Adrenal gland (tissue), 12 donors: ENCODE results near the gene MARCHF3. TPM values are rescaled to one million over a fixed set of nuclear protein-coding genes. Genes with fewer than 3 reads are reported as not detected.

ENCODE experiments used
- DNase-seq, 7 donors: peaks; one replicate each; pipeline ENCODE4 v3.0.0-alpha.2; 2019 to 2020
- H3K27ac ChIP-seq, 5 donors: fragments of 200-600 bp; sonication (generic) in 4 of 5; 1 replicate in 3 of 5; 2 replicates in 2 of 5; pipeline versions ENCODE4 v1.5.1 to v1.8.0; 2016 to 2020; ENCODE audit warnings: mild to moderate bottlenecking in 1 of 5
- H3K27me3 ChIP-seq: fragments of 200-600 bp; 2 replicates; pipeline ENCODE4 v1.8.0; 2021
- H3K36me3 ChIP-seq, 2 donors: fragments of 200-600 bp; replicated peaks in 1 of 2; 1 replicate in 1 of 2; 2 replicates in 1 of 2; pipeline versions ENCODE4 v1.5.1 to v1.8.0; 2018 to 2022
- H3K4me1 ChIP-seq, 2 donors: fragments of 200-600 bp; replicated peaks in 1 of 2; 1 replicate in 1 of 2; 2 replicates in 1 of 2; pipeline versions ENCODE4 v1.5.1 to v1.8.0; 2018 to 2021
- H3K4me3 ChIP-seq, 4 donors: fragments of 200-600 bp; sonication (generic) in 3 of 4; one replicate each; pipeline ENCODE4 v1.5.1; 2016 to 2018
- H3K9me3 ChIP-seq, 3 donors: fragments of 200-600 bp; sonication (generic) in 1 of 3; replicated peaks in 1 of 3; 1 replicate in 2 of 3; 2 replicates in 1 of 3; pipeline versions ENCODE4 v1.5.1 to v1.8.0; 2016 to 2021
- POLR2A ChIP-seq, 2 donors: fragments of 450-650 bp; IDR thresholded peaks; one replicate each; pipeline ENCODE4 v1.6.1; 2017; ENCODE audit warnings: antibody characterized with exemption in 2 of 2, mild to moderate bottlenecking in 2 of 2, moderate library complexity in 1 of 2
- WGBS, 4 donors: extraction: QIAGEN DNeasy Blood & Tissue Kit in 2 of 4; methylation state at CpG; one replicate each; pipeline versions ENCODE4 v1.1.5 to v1.1.7; 2013 to 2017; 5-methylcytosine and 5-hydroxymethylcytosine counted together
- intact Hi-C, 2 donors: fragments of 100-400 bp; cut with DNase I; formaldehyde crosslinking; loops; one replicate each; pipeline versions ENCODE4 v1.14.1 to v1.15.0; 2022 to 2023
- polyA plus RNA-seq, 3 donors: library from polyadenylated mRNA; stranded (reverse); fragments of 200-250 nt in 2 of 3; fragments of 350-450 nt in 1 of 3; fragmentation: Illumina TruSeq in 1 of 3; extraction: RNeasy Lipid Tissue Mini Kit (QIAGEN cat#74804) in 1 of 3; gene quantifications; one replicate each; pipeline ENCODE4 v1.2.3, GENCODE V29; 2013 to 2014
- total RNA-seq, 9 donors: library from RNA; depleted of rRNA in 4 of 9; stranded (reverse); fragments of >200 nt in 4 of 9; fragments of 120-200 nt in 1 of 9; fragmentation: NEBNext Ultra II Directional in 1 of 9; extraction: Animal tissue kit (Norgen Biotek cat#: 25700) in 1 of 9; gene quantifications; one replicate each; pipeline versions ENCODE4 v1.1.0 to v1.2.4, GENCODE V29; 2013 to 2023
- TF ChIP-seq, protein P1 (sequence below), 6 experiments: fragments of 450-650 bp in 4 of 6; fragments of 200-600 bp in 2 of 6; sonication (generic) in 1 of 6; IDR thresholded peaks; 1 replicate in 5 of 6; 2 replicates in 1 of 6; pipeline versions ENCODE4 v1.5.1 to v1.8.0; 2016 to 2021; ENCODE audit warnings: antibody characterized with exemption in 6 of 6, mild to moderate bottlenecking in 2 of 6, moderate library complexity in 1 of 6
- donor health status: healthy with polysubstance abuse.
- donor health status: Bipolar disorder and iron deficiency.
- donor health status: DM: yes; HTN: yes; CAD: no.
- donor health status: DM: no; HTN: no; CAD: no.
- donor health status: DM: no; HTN: no; CAD: no.
- donor health status: DM: yes; HTN: yes; CAD: no.

The MARCHF3 gene
- total and polyA plus RNA-seq, 12 donors = 3.9 to 48.9 (median 12.2) TPM

DNA sequence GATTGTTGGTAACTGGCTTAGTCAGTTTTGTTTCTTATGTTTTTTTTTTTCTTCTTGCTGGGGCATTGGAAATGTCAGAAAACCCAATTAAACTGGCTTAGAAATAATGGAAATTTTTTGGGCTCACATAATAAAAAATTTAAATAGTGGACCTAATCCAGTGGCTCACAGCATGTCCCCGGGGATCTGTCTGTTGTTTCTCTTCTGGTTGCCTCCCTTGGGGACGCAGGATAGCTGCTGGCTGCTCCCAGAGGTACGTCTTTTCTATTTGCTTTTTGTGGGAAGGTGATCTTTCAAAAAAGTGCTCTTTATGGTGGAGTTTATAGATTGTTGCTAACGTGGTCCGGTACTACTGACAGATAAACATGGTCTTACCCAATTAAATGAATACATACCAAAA is 201.3 kb downstream of the MARCHF3 start:
- intact Hi-C loops = no loop called here
- no peaks in the 10 kb centered on the region for H3K36me3 ChIP-seq
- WGBS, 4 donors = 95 to 98% (median 96%) methylated on average over 5 of the region's 5 CpGs

DNA sequence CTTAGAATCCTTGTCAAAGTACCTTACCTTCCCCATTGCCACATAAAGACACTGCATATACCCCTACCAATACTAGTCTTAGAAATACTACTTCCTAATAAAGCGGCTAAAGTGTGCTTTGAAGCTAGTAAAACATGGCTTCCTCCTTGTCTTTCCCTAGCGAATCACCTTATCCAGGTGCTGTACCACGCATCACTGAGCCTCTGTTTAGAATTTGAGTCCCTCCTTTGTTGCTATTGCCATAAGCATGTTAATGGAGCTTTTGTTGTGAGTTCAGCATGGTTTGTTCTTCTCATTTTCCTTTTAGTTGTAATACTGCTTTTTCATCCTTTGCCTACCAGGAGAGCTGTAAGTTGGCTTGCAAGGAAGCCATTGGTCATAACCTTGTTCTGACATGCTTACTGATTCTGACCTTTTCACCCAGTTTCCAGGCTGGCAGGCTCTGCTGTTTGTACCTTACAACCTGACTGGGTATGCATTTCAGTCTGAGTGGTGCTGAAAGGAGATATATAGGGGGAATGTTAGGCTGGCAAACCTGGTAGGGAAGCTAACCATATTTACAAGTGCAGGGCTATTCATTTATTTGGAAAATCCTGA is 203.6 kb downstream of the MARCHF3 start:
- DNase-seq = no peak
- Histone ChIP-seq H3K36me3 (no peaks in the 10 kb centered on the region), H3K27ac (no peak overlapping the region), H3K4me3 (no peak overlapping the region), H3K27me3 (no peaks in the 10 kb centered on the region), H3K9me3 (no peaks in the 10 kb centered on the region), H3K4me1 (no peaks in the 10 kb centered on the region)
- intact Hi-C loops = no loop called here
- TF ChIP-seq, protein P1, sequence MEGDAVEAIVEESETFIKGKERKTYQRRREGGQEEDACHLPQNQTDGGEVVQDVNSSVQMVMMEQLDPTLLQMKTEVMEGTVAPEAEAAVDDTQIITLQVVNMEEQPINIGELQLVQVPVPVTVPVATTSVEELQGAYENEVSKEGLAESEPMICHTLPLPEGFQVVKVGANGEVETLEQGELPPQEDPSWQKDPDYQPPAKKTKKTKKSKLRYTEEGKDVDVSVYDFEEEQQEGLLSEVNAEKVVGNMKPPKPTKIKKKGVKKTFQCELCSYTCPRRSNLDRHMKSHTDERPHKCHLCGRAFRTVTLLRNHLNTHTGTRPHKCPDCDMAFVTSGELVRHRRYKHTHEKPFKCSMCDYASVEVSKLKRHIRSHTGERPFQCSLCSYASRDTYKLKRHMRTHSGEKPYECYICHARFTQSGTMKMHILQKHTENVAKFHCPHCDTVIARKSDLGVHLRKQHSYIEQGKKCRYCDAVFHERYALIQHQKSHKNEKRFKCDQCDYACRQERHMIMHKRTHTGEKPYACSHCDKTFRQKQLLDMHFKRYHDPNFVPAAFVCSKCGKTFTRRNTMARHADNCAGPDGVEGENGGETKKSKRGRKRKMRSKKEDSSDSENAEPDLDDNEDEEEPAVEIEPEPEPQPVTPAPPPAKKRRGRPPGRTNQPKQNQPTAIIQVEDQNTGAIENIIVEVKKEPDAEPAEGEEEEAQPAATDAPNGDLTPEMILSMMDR (IDR thresholded peaks at IDR 0.05) = no peak
- TF ChIP-seq POLR2A (IDR thresholded peaks at IDR 0.05) = no peak
- WGBS, 4 donors = 67 to 81% (median 80%) methylated on average over 3 of the region's 3 CpGs

More for the DNA sequence above, 201.3 kb downstream of the MARCHF3 start:
- DNase-seq = no peak
- Histone ChIP-seq H3K27ac (no peak overlapping the region), H3K27me3 (no peaks in the 10 kb centered on the region), H3K4me3 (no peak overlapping the region), H3K9me3 (no peaks in the 10 kb centered on the region), H3K4me1 (no peaks in the 10 kb centered on the region)
- TF ChIP-seq, protein P1 (IDR thresholded peaks at IDR 0.05) = no peak
- TF ChIP-seq POLR2A (IDR thresholded peaks at IDR 0.05) = no peak

DNA sequence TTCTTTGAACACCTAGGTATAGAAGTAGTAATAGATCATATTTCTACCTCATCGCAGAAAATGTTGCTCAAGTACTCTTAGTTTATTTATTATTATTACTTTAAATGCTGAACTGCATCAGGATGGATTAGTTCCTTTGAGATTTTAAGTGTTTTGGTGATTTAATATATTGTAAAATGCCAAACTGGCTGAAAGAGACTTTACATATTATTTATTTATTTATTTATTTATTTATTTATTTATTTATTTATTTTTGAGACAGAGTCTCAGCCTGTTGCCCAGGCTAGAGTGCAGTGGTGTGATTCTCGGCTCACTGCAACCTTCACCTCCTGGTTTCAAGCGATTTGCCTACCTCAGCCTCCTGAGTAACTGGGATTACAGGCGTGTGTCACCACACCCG is 211.1 kb downstream of the MARCHF3 start:
- no peak overlapping the region for H3K27ac ChIP-seq
- intact Hi-C loops = no loop called here

GRCh38 chr5:126818736-126819135 is 211.6 kb downstream of the MARCHF3 start:
- intact Hi-C loops = no loop called here
- H3K36me3 ChIP-seq = no peaks in the 10 kb centered on the region

More for the DNA sequence above, 211.1 kb downstream of the MARCHF3 start:
- H3K4me3 ChIP-seq = no peak overlapping the region
- DNase-seq = no peak
- WGBS, 4 donors = 95 to 98% (median 97%) methylated on average over 5 of the region's 5 CpGs
- H3K27me3 ChIP-seq = no peaks in the 10 kb centered on the region
- H3K36me3 ChIP-seq = no peaks in the 10 kb centered on the region
- no peaks in the 10 kb centered on the region for H3K9me3 ChIP-seq
- no peak for TF ChIP-seq POLR2A (IDR thresholded peaks at IDR 0.05)
- TF ChIP-seq, protein P1 (IDR thresholded peaks at IDR 0.05) = no peak
- H3K4me1 ChIP-seq = no peaks in the 10 kb centered on the region

More at GRCh38 chr5:126818736-126819135, 211.6 kb downstream of the MARCHF3 start:
- Histone ChIP-seq H3K9me3 (no peaks in the 10 kb centered on the region), H3K27me3 (no peaks in the 10 kb centered on the region), H3K27ac (no peak overlapping the region), H3K4me3 (no peak overlapping the region), H3K4me1 (no peaks in the 10 kb centered on the region)
- DNase-seq = no peak
- TF ChIP-seq POLR2A (IDR thresholded peaks at IDR 0.05) = no peak
- TF ChIP-seq, protein P1 (IDR thresholded peaks at IDR 0.05) = no peak
- 95 to 98% (median 97%) methylated on average over 4 of the region's 4 CpGs for WGBS, 4 donors

Other genes with a start within 250 kb of the MARCHF3 start
- gene C5orf63, start 42.9 kb upstream of the MARCHF3 start, total RNA-seq = 10 to 100 TPM in 1 of 9 donors, 1 to 10 TPM in 7, not detected in 1; 1.6 to 11.4 (median 5.4) TPM
- gene C5orf63, start 42.9 kb upstream of the MARCHF3 start, polyA plus RNA-seq = 1 to 10 TPM; 3.1 to 4.3 (median 3.4) TPM